Endothelial cell of umbilical vein (primary cell): ENCODE results near the gene CLEC20A.

Experiments
- EZH2 ChIP-seq: IDR thresholded peaks from 2 replicates; pipeline ENCODE4 v1.6.1; 2012; ENCODE audit warnings: borderline replicate concordance, low read depth, mild to moderate bottlenecking, moderate library complexity, low read length, inconsistent platforms; ENCODE audit not compliant: severe bottlenecking
- POLR2A ChIP-seq: IDR thresholded peaks from 2 replicates; pipeline ENCODE4 v1.6.1; 2012; ENCODE audit warnings: low read depth, mild to moderate bottlenecking, control low read depth, low read length
- POLR2AphosphoS5 ChIP-seq: IDR thresholded peaks from 2 replicates; pipeline ENCODE4 v1.6.1; 2012; ENCODE audit warnings: low read depth, mild to moderate bottlenecking, control low read depth, low read length, moderate library complexity; ENCODE audit not compliant: insufficient read depth
- TF ChIP-seq, protein P1 (sequence below), 2 donors: IDR thresholded peaks; 1 replicate in 1 of 2; 2 replicates in 1 of 2; pipeline ENCODE4 v1.5.1; 2011; ENCODE audit warnings: low read length in 2 of 2, mild to moderate bottlenecking in 2 of 2, moderate library complexity in 2 of 2, control low read depth in 1 of 2, inconsistent platforms in 1 of 2, low read depth in 1 of 2; ENCODE audit not compliant: insufficient read depth in 1 of 2; ENCODE audit errors: extremely low read depth in 1 of 2
- TF ChIP-seq, protein P2 (sequence below): IDR thresholded peaks from 2 replicates; pipeline ENCODE4 v1.6.1; 2011; ENCODE audit not compliant: insufficient read depth, insufficient read length

DNA sequence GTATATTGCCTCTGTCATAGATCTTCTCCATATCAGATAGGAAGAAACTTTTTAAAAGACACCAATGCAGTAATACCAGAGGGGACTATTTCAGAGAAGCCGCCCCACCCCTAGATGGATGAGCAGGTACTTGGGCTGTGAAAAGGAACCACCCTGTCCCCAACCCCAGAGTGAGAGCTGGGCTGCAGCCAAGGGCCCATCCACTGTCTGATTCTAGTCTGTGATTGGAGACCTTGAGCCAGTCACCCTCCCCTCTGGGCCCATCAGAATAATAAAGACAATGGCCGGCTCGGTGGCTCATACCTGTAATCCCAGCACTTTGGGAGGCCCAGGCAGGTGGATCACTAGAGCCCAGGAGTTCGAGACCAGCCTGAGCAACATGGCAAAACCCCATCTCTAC is 5.0 kb downstream of the CLEC20A start:
- TF ChIP-seq POLR2AphosphoS5 = no peak
- no peak for TF ChIP-seq POLR2A
- TF ChIP-seq, protein P1, sequence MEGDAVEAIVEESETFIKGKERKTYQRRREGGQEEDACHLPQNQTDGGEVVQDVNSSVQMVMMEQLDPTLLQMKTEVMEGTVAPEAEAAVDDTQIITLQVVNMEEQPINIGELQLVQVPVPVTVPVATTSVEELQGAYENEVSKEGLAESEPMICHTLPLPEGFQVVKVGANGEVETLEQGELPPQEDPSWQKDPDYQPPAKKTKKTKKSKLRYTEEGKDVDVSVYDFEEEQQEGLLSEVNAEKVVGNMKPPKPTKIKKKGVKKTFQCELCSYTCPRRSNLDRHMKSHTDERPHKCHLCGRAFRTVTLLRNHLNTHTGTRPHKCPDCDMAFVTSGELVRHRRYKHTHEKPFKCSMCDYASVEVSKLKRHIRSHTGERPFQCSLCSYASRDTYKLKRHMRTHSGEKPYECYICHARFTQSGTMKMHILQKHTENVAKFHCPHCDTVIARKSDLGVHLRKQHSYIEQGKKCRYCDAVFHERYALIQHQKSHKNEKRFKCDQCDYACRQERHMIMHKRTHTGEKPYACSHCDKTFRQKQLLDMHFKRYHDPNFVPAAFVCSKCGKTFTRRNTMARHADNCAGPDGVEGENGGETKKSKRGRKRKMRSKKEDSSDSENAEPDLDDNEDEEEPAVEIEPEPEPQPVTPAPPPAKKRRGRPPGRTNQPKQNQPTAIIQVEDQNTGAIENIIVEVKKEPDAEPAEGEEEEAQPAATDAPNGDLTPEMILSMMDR (IDR thresholded peaks at IDR 0.05; ENCODE audit: extremely low read depth in 1 of 2, insufficient read depth in 1 of 2, low read depth in 1 of 2, low read length in 2 of 2) = no peak
- TF ChIP-seq, protein P2, sequence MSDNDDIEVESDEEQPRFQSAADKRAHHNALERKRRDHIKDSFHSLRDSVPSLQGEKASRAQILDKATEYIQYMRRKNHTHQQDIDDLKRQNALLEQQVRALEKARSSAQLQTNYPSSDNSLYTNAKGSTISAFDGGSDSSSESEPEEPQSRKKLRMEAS = no peak
- no peak for TF ChIP-seq EZH2
